ENCODE measurements around the gene KIAA0319L. TPM values are rescaled to one million over a fixed set of nuclear protein-coding genes. Genes with fewer than 3 reads are reported as not detected.
"Not testable (repeated sequence)": the region's sequence is repeated elsewhere in the genome, so short reads cannot be mapped to it uniquely, and the experiment has no call there.

KIAA0319L gene
- total and polyA plus RNA-seq, 2 experiments from 2014 or later, result 16.6 to 28.3 TPM

GRCh38 chr1:35577071-35577998 lies 20.1 kb upstream of the KIAA0319L start:
- Histone ChIP-seq H4K20me1 (ENCODE audit: insufficient read depth) (no peaks in the 10 kb centered on the region), H3F3A (ENCODE audit: insufficient read depth) (no peaks in the 10 kb centered on the region), H2AFZ (peak overlapping the region; percentile 89), H3K79me2 (ENCODE audit: insufficient read depth) (no peaks in the 10 kb centered on the region), H3K4me2 (ENCODE audit: unreplicated experiment) (peak overlapping the region; percentile 15), H3K27ac (no peak overlapping the region), H3K4me1 (ENCODE audit: insufficient read depth) (no peaks in the 10 kb centered on the region), H3K9me2 (ENCODE audit: insufficient read depth) (no peaks in the 10 kb centered on the region), H3K9ac (peak overlapping the region; percentile 49), H3K9me3 (ENCODE audit: low read depth) (no peaks in the 10 kb centered on the region), H3K36me3 (ENCODE audit: low read depth) (no peaks in the 10 kb centered on the region), H3K27me3 (replicated peaks; ENCODE audit: insufficient read depth) (no peaks in the 10 kb centered on the region), H3K4me3 (peak overlapping the region; percentile 41)
- peak; percentile 44 for DNase-seq
- 19 to 28% methylated on average over 46 to 60 of the region's 70 CpGs for WGBS, 2 experiments (ENCODE audit: low coverage in 1 of 2, low lambda C conversion rate in 2 of 2, missing lambda C conversion rate in 2 of 2)
- TF ChIP-seq EZH2 (IDR thresholded peaks at IDR 0.05; ENCODE audit: insufficient read depth, poor library complexity, severe bottlenecking), result no peak
- no peak for TF ChIP-seq EZH2phosphoT487 (IDR thresholded peaks at IDR 0.05; ENCODE audit: insufficient read depth, low read depth)
- in situ Hi-C loops (cut with MboI), result no loop called here

- H4K20me1 ChIP-seq (ENCODE audit: insufficient read depth), result not testable (repeated sequence)
Measured at GRCh38 chr1:35576766-35577070, 19.5 kb upstream of the KIAA0319L start.

GRCh38 chr1:35576061-35576765 lies 19.0 kb upstream of the KIAA0319L start:
- Histone ChIP-seq H3K9ac (no peak overlapping the region), H3K79me2 (ENCODE audit: insufficient read depth) (no peaks in the 10 kb centered on the region), H4K20me1 (ENCODE audit: insufficient read depth) (no peaks in the 10 kb centered on the region), H3F3A (ENCODE audit: insufficient read depth) (no peaks in the 10 kb centered on the region), H3K4me2 (ENCODE audit: unreplicated experiment) (no peak overlapping the region), H3K4me1 (ENCODE audit: insufficient read depth) (no peaks in the 10 kb centered on the region), H3K4me3 (no peak overlapping the region), H2AFZ (no peak overlapping the region), H3K36me3 (ENCODE audit: low read depth) (no peaks in the 10 kb centered on the region), H3K27ac (no peak overlapping the region), H3K9me3 (ENCODE audit: low read depth) (no peaks in the 10 kb centered on the region), H3K27me3 (replicated peaks; ENCODE audit: insufficient read depth) (no peaks in the 10 kb centered on the region), H3K9me2 (ENCODE audit: insufficient read depth) (no peaks in the 10 kb centered on the region)
- DNase-seq, result peak; percentile 20
- 93% methylated on average over 10 of the region's 10 CpGs for WGBS, 2 experiments (ENCODE audit: low coverage in 1 of 2, low lambda C conversion rate in 2 of 2, missing lambda C conversion rate in 2 of 2)
- in situ Hi-C loops (cut with MboI), result no loop called here
- TF ChIP-seq EZH2phosphoT487 (IDR thresholded peaks at IDR 0.05; ENCODE audit: insufficient read depth, low read depth) (no peak), EZH2 (IDR thresholded peaks at IDR 0.05; ENCODE audit: insufficient read depth, poor library complexity, severe bottlenecking) (no peak)

More at GRCh38 chr1:35576766-35577070, 19.5 kb upstream of the KIAA0319L start:
- H3K9me2 ChIP-seq (ENCODE audit: insufficient read depth); H3K36me3 ChIP-seq (ENCODE audit: low read depth); H3K4me1 ChIP-seq (ENCODE audit: insufficient read depth); H3K4me2 ChIP-seq (ENCODE audit: unreplicated experiment); H3K79me2 ChIP-seq (ENCODE audit: insufficient read depth); H3K4me3 ChIP-seq; H3K9me3 ChIP-seq (ENCODE audit: low read depth); H3K27me3 ChIP-seq (replicated peaks; ENCODE audit: insufficient read depth); in situ Hi-C loops (cut with MboI); H3K9ac ChIP-seq; DNase-seq; H2AFZ ChIP-seq; H3K27ac ChIP-seq; H3F3A ChIP-seq (ENCODE audit: insufficient read depth): not testable (repeated sequence)
- WGBS, 2 experiments (ENCODE audit: low coverage in 1 of 2, low lambda C conversion rate in 2 of 2, missing lambda C conversion rate in 2 of 2), result 29 to 35% methylated on average over 29 to 34 of the region's 37 CpGs

- H2AFZ ChIP-seq, result no peak overlapping the region
- no peak overlapping the region for H3K4me3 ChIP-seq
- no peaks in the 10 kb centered on the region for H3K9me3 ChIP-seq (ENCODE audit: low read depth)
- H3K27ac ChIP-seq, result no peak overlapping the region
- H3K27me3 ChIP-seq (replicated peaks; ENCODE audit: insufficient read depth), result no peaks in the 10 kb centered on the region
- H3K4me2 ChIP-seq (ENCODE audit: unreplicated experiment), result no peak overlapping the region
- H3K36me3 ChIP-seq (ENCODE audit: low read depth), result no peaks in the 10 kb centered on the region
- 97 to 99% methylated on average over 5 of the region's 5 CpGs for WGBS, 2 experiments (ENCODE audit: low coverage in 1 of 2, low lambda C conversion rate in 2 of 2, missing lambda C conversion rate in 2 of 2)
- TF ChIP-seq EZH2phosphoT487 (IDR thresholded peaks at IDR 0.05; ENCODE audit: insufficient read depth, low read depth), result no peak
- no peak for TF ChIP-seq EZH2 (IDR thresholded peaks at IDR 0.05; ENCODE audit: insufficient read depth, poor library complexity, severe bottlenecking)
- H3K9ac ChIP-seq, result no peak overlapping the region
- no peaks in the 10 kb centered on the region for H3K4me1 ChIP-seq (ENCODE audit: insufficient read depth)
- H3F3A ChIP-seq (ENCODE audit: insufficient read depth), result no peaks in the 10 kb centered on the region
- H4K20me1 ChIP-seq (ENCODE audit: insufficient read depth), result no peaks in the 10 kb centered on the region
- no peaks in the 10 kb centered on the region for H3K9me2 ChIP-seq (ENCODE audit: insufficient read depth)
- no peak for DNase-seq
- no peaks in the 10 kb centered on the region for H3K79me2 ChIP-seq (ENCODE audit: insufficient read depth)
- in situ Hi-C loops (cut with MboI), result no loop called here
Measured at GRCh38 chr1:35575416-35575958, 18.3 kb upstream of the KIAA0319L start.
